NCI-H128 (cell line): ENCODE data around the gene ZNF142.

Experiments
- DNase-seq: peaks from one replicate; lab custom pipeline; 2025; ENCODE audit not compliant: unreplicated experiment; lab: John Stamatoyannopoulos, UW

Gene ZNF142

GRCh38 chr2:218648088-218648786, 11.2 kb downstream of the ZNF142 start:
- peak; percentile 10 for DNase-seq

GRCh38 chr2:218645126-218645525, 14.3 kb downstream of the ZNF142 start:
- no peak for DNase-seq

- DNase-seq, result no peak
These were observed 14.7 kb downstream of the ZNF142 start for GRCh38 chr2:218644721-218645120.

- DNase-seq, result no peak
These were observed 15.6 kb downstream of the ZNF142 start for GRCh38 chr2:218643751-218644310.

GRCh38 chr2:218642786-218643185, 16.6 kb downstream of the ZNF142 start:
- no peak for DNase-seq

GRCh38 chr2:218642121-218642656, 17.2 kb downstream of the ZNF142 start:
- DNase-seq, result no peak

GRCh38 chr2:218638372-218638771, 21.1 kb downstream of the ZNF142 start:
- no peak for DNase-seq

GRCh38 chr2:218635719-218636118, 23.7 kb downstream of the ZNF142 start:
- no peak for DNase-seq

- DNase-seq, result no peak
These were observed 27.6 kb downstream of the ZNF142 start for GRCh38 chr2:218631837-218632236.

- no peak for DNase-seq
These were observed 31.5 kb downstream of the ZNF142 start for GRCh38 chr2:218627939-218628338.

- no peak for DNase-seq
These were observed 33.1 kb downstream of the ZNF142 start for GRCh38 chr2:218626369-218626768.

GRCh38 chr2:218623366-218623705, 36.1 kb downstream of the ZNF142 start:
- no peak for DNase-seq

- DNase-seq, result no peak
These were observed 36.6 kb downstream of the ZNF142 start for GRCh38 chr2:218622606-218623365.

GRCh38 chr2:218621007-218621406, 38.4 kb downstream of the ZNF142 start:
- DNase-seq, result no peak

- DNase-seq, result no peak
These were observed 41.1 kb downstream of the ZNF142 start for GRCh38 chr2:218618102-218618860.

- no peak for DNase-seq
These were observed 43.5 kb downstream of the ZNF142 start for GRCh38 chr2:218615868-218616315.

GRCh38 chr2:218607436-218608115, 51.8 kb downstream of the ZNF142 start, which contains the start of gene PLCD4:
Gene PLCD4 (plus strand): TSS chr2:218607899. CDS start chr2:218615740, 7,841 bp downstream.
- no peak for DNase-seq

- DNase-seq, result peak; percentile 24
These were observed 54.0 kb downstream of the ZNF142 start for GRCh38 chr2:218605432-218605831.
